Measurements from ENCODE around the gene POP4.

The POP4 gene

DNA sequence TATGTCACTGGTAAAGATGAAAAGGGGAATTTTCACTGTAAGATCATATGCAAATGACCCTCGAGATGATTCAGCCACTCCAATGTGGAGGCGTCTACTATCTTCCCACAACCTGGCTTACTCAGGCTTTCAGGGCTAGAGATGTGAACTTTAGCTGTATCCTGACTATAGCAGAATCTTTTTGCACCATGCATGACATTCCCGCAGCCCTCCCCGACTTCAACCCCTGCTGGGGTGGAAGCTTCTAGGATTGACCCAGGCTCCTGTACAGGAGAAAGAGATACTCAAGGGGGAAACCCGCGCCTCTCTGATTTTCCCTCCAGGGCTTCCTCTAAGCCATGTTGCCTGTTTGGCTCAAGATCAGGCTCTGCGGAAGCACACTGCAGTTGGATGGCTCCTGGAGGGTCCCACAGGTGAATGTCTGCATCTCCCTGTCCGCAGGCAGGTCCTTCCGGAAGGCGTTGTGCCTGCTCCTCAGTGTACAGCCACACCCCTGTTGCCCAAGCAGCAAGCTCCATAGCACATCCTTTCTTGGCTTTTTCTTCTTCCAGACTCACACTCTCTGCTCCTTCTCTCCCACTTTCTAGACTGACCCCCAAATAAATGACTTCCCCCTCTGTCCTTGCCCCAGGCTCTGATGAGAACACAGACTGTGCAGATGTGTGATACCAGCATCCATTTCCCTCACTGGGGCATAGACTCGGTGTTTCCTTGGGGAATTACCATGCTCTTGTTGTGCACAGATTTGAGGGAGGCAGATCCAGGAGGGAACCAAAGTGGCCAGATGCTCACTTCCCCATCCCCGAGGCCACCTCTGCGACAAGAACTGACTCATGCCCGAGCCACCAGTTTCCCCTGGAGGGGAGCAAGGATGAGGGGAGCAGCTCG, 29.1 kb upstream of the POP4 start:
- DNase-seq (ENCODE audit: low read depth): peak; percentile 8

DNA sequence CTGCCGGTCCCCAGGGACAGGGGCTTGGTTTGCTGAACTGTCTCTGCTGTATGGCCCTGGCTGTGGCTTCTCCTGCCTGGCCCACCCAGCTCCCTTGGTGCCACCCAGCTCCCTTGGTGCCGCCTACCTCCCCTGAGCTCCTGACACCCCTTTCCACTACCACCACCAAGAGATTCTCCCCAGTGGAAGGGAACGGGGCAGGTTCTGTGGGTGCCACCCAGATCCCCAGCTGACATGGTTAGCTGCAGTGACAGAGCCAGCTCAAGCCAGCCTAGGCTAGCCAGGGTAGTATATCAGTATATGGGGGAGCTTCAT, 28.5 kb upstream of the POP4 start:
- DNase-seq (ENCODE audit: low read depth): no peak

DNA sequence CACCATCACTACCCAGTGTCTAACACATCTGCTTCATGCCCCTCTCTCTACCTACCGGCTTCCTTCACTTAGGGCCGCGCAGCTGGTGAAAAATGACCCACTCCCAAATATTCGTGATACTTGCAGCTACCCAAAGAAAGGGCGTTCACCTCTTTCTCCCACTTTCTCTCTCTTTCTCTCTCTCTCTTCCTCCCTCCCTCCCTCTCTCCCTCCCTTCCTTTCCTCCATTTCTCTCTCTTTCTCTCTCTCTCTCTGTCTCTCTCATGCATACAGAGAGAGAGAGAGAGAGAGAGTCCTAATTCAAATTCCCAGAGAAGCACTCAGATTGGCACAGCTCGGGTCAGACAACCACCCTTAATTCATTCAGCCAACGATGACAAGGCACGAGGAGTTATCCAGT, 27.7 kb upstream of the POP4 start:
- DNase-seq (ENCODE audit: low read depth): no peak

GRCh38 chr19:29579308-29579910, 26.7 kb upstream of the POP4 start:
- no peak for DNase-seq (ENCODE audit: low read depth)

DNA sequence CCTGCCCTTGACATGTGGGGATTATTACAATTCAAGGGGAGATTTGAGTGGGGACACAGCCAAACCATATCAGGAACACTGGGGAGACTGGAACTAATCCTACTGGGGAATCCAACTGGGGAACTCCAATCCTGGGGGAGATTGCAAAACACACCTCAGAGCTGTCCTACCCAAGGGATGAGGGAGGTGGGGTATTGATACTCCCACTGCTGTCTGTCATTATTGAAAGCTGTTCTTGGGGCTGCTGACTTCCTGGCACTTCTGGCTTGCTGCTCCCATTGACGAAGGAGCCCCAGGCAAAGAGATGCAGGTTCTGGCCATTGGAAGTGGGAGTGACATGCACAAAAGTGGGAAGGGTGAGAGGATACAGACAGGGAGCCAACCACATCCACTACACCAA, 24.7 kb upstream of the POP4 start:
- no peak for DNase-seq (ENCODE audit: low read depth)

DNA sequence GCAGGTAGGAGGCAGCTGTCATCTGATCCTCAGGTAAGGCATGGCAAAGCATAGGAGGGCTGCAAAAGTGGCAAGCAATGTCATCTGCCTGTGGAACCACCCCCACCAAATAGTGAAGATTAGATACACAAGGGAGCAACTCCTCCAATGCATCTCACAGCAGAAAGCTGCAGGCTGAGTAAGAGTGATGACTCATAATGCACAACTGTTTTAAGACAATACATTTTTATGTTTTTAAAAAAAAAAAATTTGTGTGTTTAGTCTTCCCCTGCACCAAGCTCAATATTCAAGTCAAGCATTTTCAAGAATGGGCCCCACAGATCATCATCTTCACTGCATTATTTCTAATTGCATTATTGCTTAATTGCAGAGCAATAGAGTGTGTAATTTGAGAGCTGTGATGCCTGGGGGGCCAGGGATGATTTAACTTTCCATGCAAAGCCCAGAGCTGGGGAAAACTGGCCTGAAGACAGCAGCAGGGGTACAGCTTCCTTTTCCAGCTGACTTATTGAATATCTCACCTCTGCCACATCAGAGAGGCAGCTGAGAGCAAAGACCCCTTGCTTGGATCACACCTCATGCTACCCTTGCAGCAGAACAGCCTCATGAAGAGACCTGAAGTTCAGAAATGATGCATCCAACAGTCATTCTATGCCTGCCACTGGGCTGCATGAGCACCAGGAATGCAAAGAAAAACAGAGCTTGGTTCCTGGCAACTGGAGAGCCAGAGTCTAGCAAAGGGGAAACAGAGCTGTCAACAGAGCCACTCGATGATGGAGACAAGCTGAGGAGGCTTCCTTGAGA, 22.7 kb upstream of the POP4 start:
- no peak for DNase-seq (ENCODE audit: low read depth)

DNA sequence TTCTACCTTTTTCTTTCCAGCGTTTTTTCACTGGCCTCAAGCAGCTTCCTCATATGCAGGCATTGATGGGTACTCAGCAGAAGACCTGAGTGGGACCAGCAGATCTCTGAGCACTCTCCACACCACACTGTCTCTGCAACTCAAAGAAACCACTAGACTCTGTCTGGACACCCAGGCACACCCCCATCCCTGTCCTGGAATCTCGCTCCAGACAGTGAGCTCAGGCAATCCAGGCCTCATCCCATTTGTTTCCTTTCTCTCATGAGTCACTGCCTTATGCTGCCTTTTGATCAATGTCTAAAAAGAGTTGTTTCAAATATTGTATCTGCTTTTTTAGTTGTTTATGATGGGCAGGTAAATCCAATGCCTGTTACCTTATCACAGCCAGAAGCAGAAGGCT, 19.7 kb upstream of the POP4 start:
- no peak for DNase-seq (ENCODE audit: low read depth)

- DNase-seq (ENCODE audit: low read depth): no peak
These were observed 19.0 kb upstream of the POP4 start for GRCh38 chr19:29587059-29587458.

DNA sequence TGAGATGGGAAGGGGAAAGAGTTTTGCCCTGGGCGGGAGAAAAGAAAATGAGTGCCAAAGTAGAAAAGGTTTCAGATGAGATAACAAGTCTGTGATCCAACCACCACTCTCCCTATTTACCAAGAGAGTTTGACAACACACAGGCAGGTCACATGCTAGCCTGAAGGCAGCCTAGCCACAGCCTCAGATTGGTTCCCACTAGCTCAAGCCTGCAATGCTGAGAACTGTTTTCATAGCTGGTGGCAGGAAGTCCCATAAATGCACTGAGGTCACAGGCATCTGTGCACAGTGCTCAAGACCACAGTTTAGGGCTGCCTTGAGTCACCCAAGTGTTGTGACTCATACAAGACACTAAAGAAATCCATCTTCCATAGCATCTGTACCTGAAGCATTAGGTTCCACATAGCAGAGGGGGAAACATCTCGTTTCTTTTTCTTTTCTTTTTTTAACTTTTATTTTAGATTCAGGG, 18.5 kb upstream of the POP4 start:
- no peak for DNase-seq (ENCODE audit: low read depth)

GRCh38 chr19:29588095-29588494, 18.0 kb upstream of the POP4 start:
- DNase-seq (ENCODE audit: low read depth): no peak

- no peak for DNase-seq (ENCODE audit: low read depth)
These were observed 15.8 kb upstream of the POP4 start for GRCh38 chr19:29590278-29590677.

DNA sequence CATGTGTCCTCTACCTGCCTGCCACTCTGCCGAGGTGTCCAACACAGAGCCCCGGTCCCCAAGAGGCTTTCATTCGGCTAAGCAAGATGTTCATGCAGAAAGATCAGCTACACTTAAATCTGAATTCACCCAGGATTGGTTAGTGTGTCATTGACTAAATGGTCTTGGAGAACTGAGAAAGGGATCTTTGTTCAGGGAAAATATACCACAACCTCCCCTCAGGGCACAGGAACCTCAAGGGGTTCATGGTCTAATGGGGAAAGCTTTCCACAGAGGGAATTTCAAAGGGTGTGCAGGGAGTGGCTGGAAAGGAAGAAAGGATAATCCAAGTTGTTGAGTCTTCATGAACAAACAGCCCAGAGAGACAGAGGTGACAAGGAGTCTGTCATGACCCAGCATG, 14.4 kb upstream of the POP4 start:
- DNase-seq (ENCODE audit: low read depth): no peak

GRCh38 chr19:29593869-29594268, 12.2 kb upstream of the POP4 start:
- no peak for DNase-seq (ENCODE audit: low read depth)

DNA sequence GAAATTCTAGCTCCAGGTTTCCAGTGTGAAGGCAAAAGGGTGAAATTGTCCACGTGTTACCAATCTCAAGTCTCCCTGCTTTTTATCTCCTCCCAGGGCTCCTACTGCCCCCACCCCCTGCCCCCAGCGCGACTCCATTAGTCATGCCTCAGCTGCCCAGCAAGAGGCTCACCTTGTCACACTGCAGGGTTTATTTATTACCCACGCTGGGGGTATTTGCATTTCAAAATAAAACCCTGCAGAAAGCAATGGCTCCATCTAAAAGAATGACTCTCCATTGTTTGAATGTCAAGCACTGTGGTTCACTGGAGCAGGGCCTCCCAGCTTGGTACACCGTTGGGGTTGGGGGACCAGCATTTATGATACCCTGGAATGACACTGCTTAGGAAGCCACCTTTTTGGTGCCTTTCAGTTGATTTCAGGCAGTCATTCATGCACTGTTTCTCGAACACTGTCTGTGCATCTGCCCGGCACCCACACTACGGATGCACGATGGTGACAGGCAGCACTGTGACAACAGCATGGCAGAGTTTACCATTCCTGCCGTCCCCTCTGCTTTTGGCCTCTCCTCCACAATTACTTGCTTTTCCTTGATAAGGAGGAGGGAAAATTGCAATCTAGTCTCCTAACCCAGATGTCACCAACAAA, 9.9 kb upstream of the POP4 start:
- no peak for DNase-seq (ENCODE audit: low read depth)

- DNase-seq (ENCODE audit: low read depth): no peak
These were observed 9.1 kb upstream of the POP4 start for GRCh38 chr19:29596885-29597525.

DNA sequence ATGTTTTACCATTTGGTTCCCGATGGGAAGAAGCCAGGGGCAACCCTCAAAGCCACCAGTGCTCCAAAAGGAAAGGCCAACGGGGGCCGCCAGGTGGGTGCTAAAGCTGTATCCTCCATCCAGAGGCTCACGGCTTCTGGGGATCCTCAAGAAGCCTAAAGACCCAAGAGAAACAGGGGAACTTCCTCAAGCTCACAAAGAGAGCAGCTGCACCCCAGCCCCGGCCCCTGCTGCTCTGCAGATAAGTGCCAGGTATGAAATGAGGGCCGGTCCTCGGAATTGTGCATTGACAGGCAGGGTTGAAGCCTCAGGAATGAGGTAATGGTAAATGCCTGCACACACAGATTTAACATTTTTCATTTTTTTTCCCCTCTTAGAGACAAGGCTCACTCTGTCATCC, 8.0 kb upstream of the POP4 start:
- no peak for DNase-seq (ENCODE audit: low read depth)

GRCh38 chr19:29598496-29598895, 7.6 kb upstream of the POP4 start:
- no peak for DNase-seq (ENCODE audit: low read depth)

GRCh38 chr19:29603308-29603707, 2.8 kb upstream of the POP4 start:
- no peak for DNase-seq (ENCODE audit: low read depth)

- DNase-seq (ENCODE audit: low read depth): no peak
These were observed 301 bp downstream of the POP4 start for GRCh38 chr19:29606420-29606747.

- no peak for DNase-seq (ENCODE audit: low read depth)
These were observed 3.6 kb downstream of the POP4 start for GRCh38 chr19:29609636-29610035.

DNA sequence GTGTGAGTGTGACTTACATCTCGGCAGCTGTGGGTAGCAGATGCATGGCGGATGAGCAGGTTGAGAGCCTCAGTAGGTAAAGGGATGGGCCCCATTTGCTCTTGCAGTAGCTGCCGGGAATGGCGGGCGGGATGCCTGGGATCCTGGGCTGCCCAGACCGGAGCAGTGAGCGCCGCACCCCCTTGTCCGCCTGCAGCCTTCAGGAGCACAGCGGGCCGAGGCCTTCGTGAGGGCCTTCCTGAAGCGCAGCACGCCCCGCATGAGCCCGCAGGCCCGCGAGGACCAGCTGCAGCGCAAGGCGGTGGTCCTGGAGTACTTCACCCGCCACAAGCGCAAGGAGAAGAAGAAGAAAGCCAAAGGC, 4.1 kb downstream of the POP4 start:
- DNase-seq (ENCODE audit: low read depth): no peak

- DNase-seq (ENCODE audit: low read depth): peak; percentile 72
These were observed 4.6 kb downstream of the POP4 start for GRCh38 chr19:29610574-29611271.
